Trophoblast cell (in vitro differentiated cells and primary cell): ENCODE results near the gene SVIP.

Experiments
- DNase-seq, 2 donors: peaks; one replicate each; pipeline ENCODE4 v3.0.0-alpha.2; 2016
- H2AFZ ChIP-seq: 2 replicates; pipeline ENCODE4 v1.6.1; 2013; ENCODE audit warnings: low read length, moderate library complexity, mild to moderate bottlenecking; ENCODE audit not compliant: insufficient read depth, poor library complexity
- H2AK5ac ChIP-seq: 2 replicates; pipeline ENCODE4 v1.6.1; 2013; ENCODE audit warnings: mild to moderate bottlenecking, low read length
- H2BK120ac ChIP-seq: 2 replicates; pipeline ENCODE4 v1.6.1; 2013; ENCODE audit warnings: low read length, mild to moderate bottlenecking, moderate library complexity; ENCODE audit not compliant: insufficient read depth, poor library complexity
- H2BK12ac ChIP-seq: 2 replicates; pipeline ENCODE4 v1.6.1; 2013; ENCODE audit warnings: mild to moderate bottlenecking, low read length, moderate library complexity
- H2BK5ac ChIP-seq: 2 replicates; pipeline ENCODE4 v1.6.1; 2013; ENCODE audit warnings: low read length, low read depth, moderate library complexity, mild to moderate bottlenecking; ENCODE audit not compliant: poor library complexity
- H3K14ac ChIP-seq: 2 replicates; pipeline ENCODE4 v1.6.1; 2013; ENCODE audit warnings: mild to moderate bottlenecking, low read length
- H3K18ac ChIP-seq: 2 replicates; pipeline ENCODE4 v1.6.1; 2013; ENCODE audit warnings: mild to moderate bottlenecking, low read length
- H3K23ac ChIP-seq: 2 replicates; pipeline ENCODE4 v1.6.1; 2013; ENCODE audit warnings: low read length
- H3K27ac ChIP-seq: 2 replicates; pipeline ENCODE4 v1.5.1; 2013; ENCODE audit warnings: low read depth, mild to moderate bottlenecking, inconsistent platforms, low read length, moderate library complexity
- H3K27me3 ChIP-seq: 2 replicates; pipeline ENCODE4 v1.6.1; 2013; ENCODE audit warnings: inconsistent platforms, mild to moderate bottlenecking, low read length, moderate library complexity; ENCODE audit not compliant: insufficient read depth
- H3K36me3 ChIP-seq, 2 experiments: 1 replicate in 1 of 2; 2 replicates in 1 of 2; pipeline ENCODE4 v1.6.1; 2013; ENCODE audit warnings: low read length in 2 of 2, mild to moderate bottlenecking in 2 of 2, moderate library complexity in 1 of 2; ENCODE audit not compliant: insufficient read depth in 2 of 2, control insufficient read depth in 1 of 2
- H3K4ac ChIP-seq: 2 replicates; pipeline ENCODE4 v1.6.1; 2013; ENCODE audit warnings: low read depth, mild to moderate bottlenecking, low read length, moderate library complexity
- H3K4me1 ChIP-seq, 2 experiments: 1 replicate in 1 of 2; 2 replicates in 1 of 2; pipeline ENCODE4 v1.6.1; 2013; ENCODE audit warnings: low read length in 2 of 2, mild to moderate bottlenecking in 2 of 2, moderate library complexity in 1 of 2; ENCODE audit not compliant: insufficient read depth in 2 of 2, control insufficient read depth in 1 of 2
- H3K4me2 ChIP-seq: 2 replicates; pipeline ENCODE4 v1.6.1; 2013; ENCODE audit warnings: inconsistent platforms, mild to moderate bottlenecking, low read length, moderate library complexity
- H3K4me3 ChIP-seq: 2 replicates; pipeline ENCODE4 v1.5.1; 2013; ENCODE audit warnings: mild to moderate bottlenecking, low read depth, low read length, inconsistent platforms
- H3K79me1 ChIP-seq: one replicate; pipeline ENCODE4 v1.6.1; 2013; ENCODE audit warnings: low read length
- H3K79me2 ChIP-seq: 2 replicates; pipeline ENCODE4 v1.6.1; 2013; ENCODE audit warnings: low read length, mild to moderate bottlenecking; ENCODE audit not compliant: control insufficient read depth, insufficient read depth, poor library complexity
- H3K9ac ChIP-seq: 2 replicates; pipeline ENCODE4 v1.6.1; 2013; ENCODE audit warnings: mild to moderate bottlenecking, low read length
- H3K9me3 ChIP-seq: 2 replicates; pipeline ENCODE4 v1.6.1; 2013; ENCODE audit warnings: low read depth, mild to moderate bottlenecking, control low read depth, inconsistent platforms, low read length; ENCODE audit not compliant: insufficient read depth
- H4K12ac ChIP-seq: 2 replicates; pipeline ENCODE4 v1.6.1; 2013; ENCODE audit warnings: low read depth, mild to moderate bottlenecking, low read length, moderate library complexity
- H4K8ac ChIP-seq: 2 replicates; pipeline ENCODE4 v1.6.1; 2013; ENCODE audit warnings: low read depth, mild to moderate bottlenecking, low read length, moderate library complexity
- H4K91ac ChIP-seq: one replicate; pipeline ENCODE4 v1.6.1; 2013; ENCODE audit warnings: low read depth, mild to moderate bottlenecking, low read length, moderate library complexity
- WGBS: extraction: QIAGEN DNeasy Blood & Tissue Kit; methylation state at CpG from one replicate; pipeline ENCODE4 v1.1.7; 2013; ENCODE audit warnings: missing lambda C conversion rate; ENCODE audit not compliant: insufficient read length, insufficient coverage; ENCODE audit errors: extremely low coverage; 5-methylcytosine and 5-hydroxymethylcytosine counted together

SVIP gene

DNA sequence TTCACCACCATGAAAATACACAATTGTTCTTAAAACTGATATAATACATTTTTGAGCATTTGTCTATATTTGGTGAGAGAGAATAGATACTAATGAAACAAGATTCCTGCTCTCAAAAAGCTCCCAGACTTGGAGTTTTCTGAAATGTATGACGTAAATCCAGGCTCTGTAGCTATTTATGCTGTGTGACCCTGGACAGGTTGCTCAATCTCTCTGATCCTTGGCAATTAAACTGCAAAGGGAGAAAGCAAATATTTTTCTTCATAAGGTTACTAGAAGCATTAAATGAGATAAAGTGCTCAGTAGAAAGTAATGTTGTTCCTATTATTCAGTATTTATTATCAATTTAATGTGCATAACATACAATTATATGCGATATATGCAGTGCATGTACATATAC lies 42.5 kb downstream of the SVIP start:
- H3K14ac ChIP-seq, result no peak overlapping the region
- H3K79me2 ChIP-seq, result no peaks in the 10 kb centered on the region
- H2AFZ ChIP-seq, result no peak overlapping the region
- H3K27ac ChIP-seq, result no peak overlapping the region
- H2BK12ac ChIP-seq, result no peak overlapping the region
- H3K18ac ChIP-seq, result no peak overlapping the region
- no peak overlapping the region for H3K23ac ChIP-seq
- H3K9me3 ChIP-seq, result no peaks in the 10 kb centered on the region
- H3K9ac ChIP-seq, result no peak overlapping the region
- no peaks in the 10 kb centered on the region for H3K79me1 ChIP-seq
- H3K27me3 ChIP-seq, result no peaks in the 10 kb centered on the region
- no peak overlapping the region for H4K12ac ChIP-seq
- no peak overlapping the region for H4K91ac ChIP-seq
- H3K4me3 ChIP-seq, result no peak overlapping the region
- H3K4me1 ChIP-seq, result no peaks in the 10 kb centered on the region
- no peak overlapping the region for H3K4ac ChIP-seq
- H4K8ac ChIP-seq, result no peak overlapping the region
- H3K36me3 ChIP-seq, result no peaks in the 10 kb centered on the region
- H2BK5ac ChIP-seq, result no peak overlapping the region
- no CpG with 5 or more reads among the region's 2 CpGs for WGBS
- no peak overlapping the region for H3K4me2 ChIP-seq
- no peak overlapping the region for H2BK120ac ChIP-seq
- no peak for DNase-seq
- no peak overlapping the region for H2AK5ac ChIP-seq

DNA sequence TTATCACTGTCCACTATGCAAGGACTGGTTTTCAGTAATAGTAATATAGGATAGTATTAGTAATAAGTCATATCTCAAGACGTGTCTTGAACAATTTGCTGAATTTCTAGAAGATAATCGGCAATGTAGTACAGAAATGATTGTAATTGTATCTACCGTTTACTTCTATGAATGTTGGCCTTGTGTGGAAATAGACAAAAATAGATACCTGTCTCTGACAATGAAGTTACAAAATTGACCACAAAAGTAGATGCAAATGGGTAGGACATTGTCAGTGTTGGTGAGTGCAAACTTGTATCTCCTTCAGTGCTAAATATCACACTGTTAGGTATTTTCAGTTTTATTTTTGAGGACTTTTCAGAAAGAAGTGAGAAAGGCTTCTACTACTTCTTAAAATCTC lies 43.1 kb downstream of the SVIP start:
- Histone ChIP-seq H2BK12ac (no peak overlapping the region), H3K79me2 (no peaks in the 10 kb centered on the region), H3K36me3 (no peaks in the 10 kb centered on the region), H3K23ac (no peak overlapping the region), H2BK5ac (no peak overlapping the region), H2BK120ac (no peak overlapping the region), H3K79me1 (no peaks in the 10 kb centered on the region), H3K18ac (no peak overlapping the region), H4K12ac (no peak overlapping the region), H2AK5ac (no peak overlapping the region), H4K8ac (no peak overlapping the region), H3K4me3 (no peak overlapping the region), H3K4me1 (no peaks in the 10 kb centered on the region), H2AFZ (no peak overlapping the region), H3K9ac (no peak overlapping the region), H3K9me3 (no peaks in the 10 kb centered on the region), H3K27ac (no peak overlapping the region), H3K4me2 (no peak overlapping the region), H3K14ac (no peak overlapping the region), H3K4ac (no peak overlapping the region), H3K27me3 (no peaks in the 10 kb centered on the region), H4K91ac (no peak overlapping the region)
- WGBS, result no CpG with 5 or more reads among the region's 3 CpGs
- DNase-seq, result no peak

DNA sequence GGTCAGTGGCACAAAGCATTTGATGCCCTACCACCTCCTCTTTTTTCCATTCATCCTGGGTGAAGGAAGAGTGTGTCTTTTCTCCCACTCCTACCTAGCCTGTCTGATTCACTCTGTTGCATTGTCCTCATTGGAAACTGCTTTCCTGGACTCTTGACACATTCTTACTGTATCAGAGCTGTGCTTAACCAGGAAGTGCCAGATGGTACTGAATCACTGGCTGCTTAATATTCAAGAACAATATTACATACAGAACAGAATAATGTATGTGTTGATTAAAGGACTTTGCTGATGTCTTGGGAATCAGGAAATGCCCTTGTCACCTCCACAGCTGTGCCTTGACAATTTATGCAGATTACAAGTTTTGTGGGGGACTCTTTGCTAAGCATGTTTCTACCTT lies 44.4 kb downstream of the SVIP start:
- Histone ChIP-seq H2BK5ac (no peak overlapping the region), H4K12ac (no peak overlapping the region), H3K27ac (no peak overlapping the region), H3K4ac (no peak overlapping the region), H3K36me3 (no peaks in the 10 kb centered on the region), H3K79me1 (no peaks in the 10 kb centered on the region), H2AFZ (no peak overlapping the region), H2BK120ac (no peak overlapping the region), H3K23ac (no peak overlapping the region), H3K14ac (no peak overlapping the region), H3K4me2 (no peak overlapping the region), H3K4me3 (no peak overlapping the region), H4K8ac (no peak overlapping the region), H2BK12ac (no peak overlapping the region), H2AK5ac (no peak overlapping the region), H3K9ac (no peak overlapping the region), H4K91ac (no peak overlapping the region), H3K4me1 (no peaks in the 10 kb centered on the region), H3K27me3 (no peaks in the 10 kb centered on the region), H3K9me3 (no peaks in the 10 kb centered on the region), H3K18ac (no peak overlapping the region), H3K79me2 (no peaks in the 10 kb centered on the region)
- DNase-seq, result no peak

DNA sequence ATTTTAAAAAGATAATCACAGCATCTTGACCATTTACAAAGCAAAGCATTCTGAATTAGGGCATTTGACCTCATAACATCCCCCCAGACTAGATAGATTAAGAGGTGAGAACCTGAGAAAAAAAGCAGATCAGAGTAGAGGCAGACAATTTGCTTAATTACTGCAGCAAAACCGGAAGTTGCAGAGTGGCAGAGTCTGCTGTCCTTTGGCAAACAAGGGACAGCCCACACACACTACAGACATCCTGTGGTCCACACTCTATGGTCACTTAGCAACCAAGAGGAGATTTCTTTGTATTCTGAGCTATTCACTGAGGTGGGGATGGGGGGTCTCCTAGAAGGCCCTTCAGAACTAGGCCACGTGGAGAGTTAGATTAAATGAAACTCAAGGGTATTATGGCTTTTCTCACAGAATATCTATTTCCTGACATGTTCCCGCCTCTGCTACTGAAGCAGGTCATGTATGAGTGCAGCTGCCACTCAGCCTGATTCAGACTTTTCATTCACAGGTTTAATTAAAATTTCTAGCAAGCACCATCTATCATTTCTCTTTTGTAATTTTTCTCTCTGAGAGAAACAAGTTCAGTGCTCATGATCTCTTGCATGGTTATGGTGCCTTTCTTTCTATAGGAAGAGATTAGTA lies 48.5 kb downstream of the SVIP start:
- Histone ChIP-seq H3K23ac (no peak overlapping the region), H3K18ac (no peak overlapping the region), H3K9me3 (no peaks in the 10 kb centered on the region), H4K12ac (no peak overlapping the region), H3K4me2 (no peak overlapping the region), H3K4me3 (no peak overlapping the region), H3K9ac (no peak overlapping the region), H3K27me3 (no peaks in the 10 kb centered on the region), H4K91ac (no peak overlapping the region), H4K8ac (no peak overlapping the region), H2BK120ac (no peak overlapping the region), H2AK5ac (no peak overlapping the region), H2AFZ (no peak overlapping the region), H2BK12ac (no peak overlapping the region), H3K79me1 (no peaks in the 10 kb centered on the region), H3K27ac (no peak overlapping the region), H3K79me2 (no peaks in the 10 kb centered on the region), H2BK5ac (no peak overlapping the region), H3K36me3 (no peaks in the 10 kb centered on the region), H3K4ac (no peak overlapping the region), H3K4me1 (no peaks in the 10 kb centered on the region), H3K14ac (no peak overlapping the region)
- DNase-seq, result no peak
- WGBS, result no CpG with 5 or more reads among the region's 3 CpGs
